22Rv1 (cell line): ENCODE results near the gene SORCS2.

Source experiments
- ZFX ChIP-seq: fragments of 450-650 bp; IDR thresholded peaks from 2 replicates; pipeline ENCODE4 v1.6.1; 2017; ENCODE audit warnings: antibody characterized with exemption, borderline replicate concordance
- TF ChIP-seq, protein P1 (sequence below): fragments of 450-650 bp; IDR thresholded peaks from 2 replicates; pipeline ENCODE4 v1.5.1; 2017; ENCODE audit warnings: mild to moderate bottlenecking

DNA sequence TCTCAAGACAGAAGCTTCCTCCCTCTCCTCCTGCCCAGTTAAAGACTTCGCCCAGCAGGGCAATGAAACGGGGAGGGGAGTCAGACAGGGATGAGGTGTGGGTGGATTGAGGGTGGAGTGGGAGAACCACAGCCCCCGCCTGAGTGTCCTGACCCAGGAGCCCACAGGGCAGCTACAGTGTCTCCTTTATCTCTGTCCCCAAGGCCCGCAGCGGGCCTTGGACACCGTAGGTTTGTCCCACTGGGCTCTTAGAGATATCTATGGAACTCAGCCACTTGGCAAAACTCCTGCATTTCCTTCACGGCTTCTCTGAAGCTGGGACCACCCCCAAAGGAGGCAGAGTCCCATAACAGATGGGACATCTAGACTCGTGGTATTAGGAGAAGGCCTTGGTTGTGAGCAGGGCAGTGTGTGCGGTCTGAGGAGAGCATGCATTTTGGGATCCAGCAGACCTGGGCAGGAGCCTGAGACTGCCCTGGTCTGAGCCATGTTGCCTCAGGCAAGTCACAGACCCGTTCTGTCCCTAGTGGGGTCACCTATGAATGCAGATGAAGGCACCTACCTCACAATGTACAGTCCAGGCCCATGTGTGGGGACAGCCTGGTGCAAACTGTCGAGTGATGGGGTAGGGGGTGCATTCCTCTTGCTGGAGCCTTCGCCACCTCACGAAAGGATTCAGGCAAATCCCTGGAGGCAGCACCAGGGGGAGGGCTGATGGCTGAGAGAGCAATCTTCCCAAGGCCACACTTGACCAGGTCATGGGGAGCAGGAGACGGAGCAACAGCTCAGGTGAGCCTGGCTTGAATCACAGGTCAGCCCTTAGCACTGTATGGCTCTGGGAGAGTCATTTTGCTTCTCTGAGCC, 468.1 kb downstream of the SORCS2 start:
- TF ChIP-seq, protein P1, sequence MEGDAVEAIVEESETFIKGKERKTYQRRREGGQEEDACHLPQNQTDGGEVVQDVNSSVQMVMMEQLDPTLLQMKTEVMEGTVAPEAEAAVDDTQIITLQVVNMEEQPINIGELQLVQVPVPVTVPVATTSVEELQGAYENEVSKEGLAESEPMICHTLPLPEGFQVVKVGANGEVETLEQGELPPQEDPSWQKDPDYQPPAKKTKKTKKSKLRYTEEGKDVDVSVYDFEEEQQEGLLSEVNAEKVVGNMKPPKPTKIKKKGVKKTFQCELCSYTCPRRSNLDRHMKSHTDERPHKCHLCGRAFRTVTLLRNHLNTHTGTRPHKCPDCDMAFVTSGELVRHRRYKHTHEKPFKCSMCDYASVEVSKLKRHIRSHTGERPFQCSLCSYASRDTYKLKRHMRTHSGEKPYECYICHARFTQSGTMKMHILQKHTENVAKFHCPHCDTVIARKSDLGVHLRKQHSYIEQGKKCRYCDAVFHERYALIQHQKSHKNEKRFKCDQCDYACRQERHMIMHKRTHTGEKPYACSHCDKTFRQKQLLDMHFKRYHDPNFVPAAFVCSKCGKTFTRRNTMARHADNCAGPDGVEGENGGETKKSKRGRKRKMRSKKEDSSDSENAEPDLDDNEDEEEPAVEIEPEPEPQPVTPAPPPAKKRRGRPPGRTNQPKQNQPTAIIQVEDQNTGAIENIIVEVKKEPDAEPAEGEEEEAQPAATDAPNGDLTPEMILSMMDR, result no peak
- TF ChIP-seq ZFX, result no peak
